GM12874 (cell line): Measurements from ENCODE around the gene ADGRL1.

Experiments used
- CTCF ChIP-seq: IDR thresholded peaks from 2 replicates; pipeline ENCODE4 v1.5.1; 2011; ENCODE audit warnings: low read depth, mild to moderate bottlenecking, control low read depth, low read length, moderate library complexity; ENCODE audit not compliant: insufficient read depth

Gene ADGRL1

GRCh38 chr19:14119644-14120496 is 86.1 kb downstream of the ADGRL1 start:
- no peak for TF ChIP-seq CTCF

- TF ChIP-seq CTCF: no peak
Observed at GRCh38 chr19:14119146-14119545, 86.8 kb downstream of the ADGRL1 start.

GRCh38 chr19:14118165-14119051 is 87.6 kb downstream of the ADGRL1 start:
- TF ChIP-seq CTCF: no peak

GRCh38 chr19:14117668-14118164 is 88.3 kb downstream of the ADGRL1 start, which contains the start of gene PRKACA:
Gene PRKACA, minus strand, starts transcription at chr19:14117762. Its CDS starts 215 bp downstream, at chr19:14117547.
- no peak for TF ChIP-seq CTCF

- TF ChIP-seq CTCF: no peak
Observed at GRCh38 chr19:14116918-14117578, 88.9 kb downstream of the ADGRL1 start.

GRCh38 chr19:14116525-14116917 is 89.4 kb downstream of the ADGRL1 start:
- no peak for TF ChIP-seq CTCF
